ENCODE results near the gene RPTN.
"Not testable (repeated sequence)": the region's sequence is repeated elsewhere in the genome, so short reads cannot be mapped to it uniquely, and the experiment has no call there.

Gene RPTN

DNA sequence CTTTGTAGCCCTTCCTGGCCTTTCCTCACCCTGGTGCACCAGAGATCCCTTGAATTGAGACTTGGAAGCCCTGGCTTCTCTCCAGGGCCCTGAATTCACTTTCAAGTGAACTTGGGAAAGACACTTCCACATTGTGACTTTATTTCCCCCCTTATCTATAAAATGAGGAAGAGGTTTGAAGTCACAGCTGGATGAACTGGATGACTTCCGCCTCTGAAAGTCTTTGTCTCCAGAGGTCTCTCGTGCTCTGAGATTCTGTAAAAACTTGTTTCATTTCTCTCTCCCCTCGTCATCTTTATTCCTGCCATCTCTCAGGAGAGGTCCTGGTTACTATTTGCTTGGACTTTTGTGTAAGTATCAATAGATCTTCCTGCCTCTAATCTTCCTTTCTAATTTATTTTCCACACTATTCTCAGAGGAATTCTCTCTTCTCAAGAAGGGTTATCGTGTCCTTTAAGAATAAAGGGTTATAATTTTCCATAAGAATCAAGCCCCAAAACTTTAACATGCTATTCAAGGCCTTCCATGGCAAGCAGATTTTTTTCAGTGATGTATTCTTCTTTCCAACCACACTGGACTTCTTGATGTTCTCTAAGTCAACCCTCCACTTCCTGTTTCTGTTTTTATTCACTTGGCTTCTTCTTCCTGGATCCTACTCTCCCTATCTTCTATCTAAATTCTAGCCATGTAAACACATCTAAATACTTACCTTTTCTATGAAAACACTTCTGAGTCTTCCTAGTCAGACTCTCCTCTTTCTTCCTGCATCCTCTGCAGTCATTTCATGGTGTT, 6.5 kb upstream of the RPTN start:
- no peak for DNase-seq (ENCODE audit: low read depth in 2 of 2)

DNA sequence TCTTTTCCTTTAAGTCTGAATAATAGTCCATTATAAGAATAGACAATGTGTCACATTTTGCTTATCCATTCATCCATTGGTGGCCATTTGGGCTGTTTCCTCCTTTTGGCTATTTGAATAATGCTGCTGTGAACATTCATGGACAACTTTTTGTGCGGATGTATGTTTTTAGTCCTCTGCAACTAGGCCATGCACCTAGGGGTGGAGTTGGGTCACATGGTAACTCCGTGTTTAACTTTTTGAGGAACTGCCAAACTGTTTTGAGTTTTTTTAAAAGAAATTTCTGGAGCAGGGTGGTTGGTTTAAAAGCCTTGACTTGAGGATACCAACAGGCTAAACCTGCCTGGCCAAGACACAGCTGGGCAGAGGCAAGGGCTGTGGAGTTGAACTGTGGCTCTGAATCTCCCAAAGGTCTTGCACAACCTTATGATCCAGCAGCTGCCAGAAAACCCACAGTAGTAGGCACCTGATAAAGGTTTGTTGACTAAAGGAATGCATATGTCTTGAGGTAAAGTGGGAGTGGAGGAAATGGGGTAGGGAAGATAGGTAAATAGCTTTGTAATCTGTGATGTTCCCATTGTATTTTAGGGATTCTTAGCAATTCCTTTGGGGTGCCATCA, 5.6 kb upstream of the RPTN start:
- no peak for DNase-seq (ENCODE audit: low read depth in 2 of 2)

DNA sequence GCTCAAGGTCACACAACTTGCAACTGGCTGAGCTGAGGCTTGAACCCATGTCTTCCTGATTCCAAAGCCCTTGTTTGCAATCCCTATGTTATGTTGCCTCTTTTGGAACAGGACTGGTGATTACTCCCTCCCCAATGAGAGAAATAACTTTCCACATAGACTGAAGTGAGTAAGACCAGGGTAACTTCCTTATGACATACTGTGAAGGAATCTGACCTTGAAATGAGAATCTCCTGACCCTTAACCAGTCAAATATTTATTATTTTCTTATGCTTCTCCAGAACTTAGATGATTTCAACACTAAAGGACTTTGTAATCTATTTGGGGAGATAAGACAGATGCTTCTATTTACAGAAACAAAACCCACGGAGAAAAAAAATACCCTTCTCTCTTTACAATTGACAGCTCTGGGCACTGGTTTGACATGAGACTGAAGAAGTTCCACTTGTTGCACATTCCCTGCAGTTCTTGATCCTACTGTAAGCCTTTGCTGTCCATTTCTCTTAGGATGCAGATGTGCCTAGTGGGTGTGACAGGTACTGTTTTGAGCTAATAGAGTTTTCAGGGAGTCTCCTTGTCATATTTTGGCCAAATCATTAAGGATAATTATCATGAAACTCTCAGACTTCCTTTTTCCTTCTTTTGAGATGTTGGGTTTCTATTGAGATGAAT, 3.9 kb upstream of the RPTN start:
- DNase-seq (ENCODE audit: low read depth in 2 of 2): no peak

GRCh38 chr1:152160576-152160975, 1.5 kb upstream of the RPTN start:
- DNase-seq (ENCODE audit: low read depth in 2 of 2): no peak

DNA sequence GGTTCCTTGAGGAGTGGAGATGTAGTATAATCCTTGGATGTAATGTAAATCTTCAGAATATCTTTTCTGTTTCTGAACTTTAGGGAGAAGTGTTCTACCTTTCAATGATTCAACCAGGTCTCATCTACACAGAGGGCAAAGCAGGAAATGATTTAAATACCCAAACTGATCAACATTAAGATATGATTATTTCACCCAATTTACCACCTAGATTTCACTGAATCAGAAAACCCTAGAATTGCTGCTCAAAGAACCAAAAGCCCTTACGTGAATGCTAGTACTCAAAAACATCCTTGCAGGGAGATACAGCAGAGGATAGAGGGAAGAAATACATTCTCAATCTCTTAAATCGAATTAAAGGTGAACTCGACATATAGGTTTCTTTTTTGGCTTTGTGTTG, 5.0 kb downstream of the RPTN start:
- DNase-seq (ENCODE audit: low read depth in 2 of 2): no peak

- DNase-seq (ENCODE audit: low read depth in 2 of 2): no peak
Observed at GRCh38 chr1:152151646-152152045, 7.4 kb downstream of the RPTN start.

GRCh38 chr1:152148981-152149380, 10.0 kb downstream of the RPTN start:
- no peak for DNase-seq (ENCODE audit: low read depth in 2 of 2)

DNA sequence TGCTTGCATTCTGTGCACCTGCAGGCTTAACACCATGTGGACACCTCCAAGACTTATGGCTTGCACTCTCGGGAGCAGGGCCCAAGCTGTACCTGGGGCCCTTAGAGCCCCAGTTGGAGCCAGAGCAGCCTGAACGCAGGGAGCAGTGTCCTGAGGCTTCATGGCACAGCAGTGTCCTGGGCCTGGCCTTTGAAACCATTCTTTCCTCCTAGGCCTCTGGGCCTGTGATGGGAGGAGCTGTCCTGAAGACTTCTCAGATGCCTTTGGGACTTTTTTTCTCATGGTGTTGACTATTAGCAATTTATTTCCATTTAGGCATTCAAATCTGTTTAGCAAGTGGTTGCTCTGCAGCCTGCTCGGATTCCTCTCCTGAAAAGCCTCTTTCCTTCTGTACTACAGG, 11.0 kb downstream of the RPTN start:
- no peak for DNase-seq (ENCODE audit: low read depth in 2 of 2)

DNA sequence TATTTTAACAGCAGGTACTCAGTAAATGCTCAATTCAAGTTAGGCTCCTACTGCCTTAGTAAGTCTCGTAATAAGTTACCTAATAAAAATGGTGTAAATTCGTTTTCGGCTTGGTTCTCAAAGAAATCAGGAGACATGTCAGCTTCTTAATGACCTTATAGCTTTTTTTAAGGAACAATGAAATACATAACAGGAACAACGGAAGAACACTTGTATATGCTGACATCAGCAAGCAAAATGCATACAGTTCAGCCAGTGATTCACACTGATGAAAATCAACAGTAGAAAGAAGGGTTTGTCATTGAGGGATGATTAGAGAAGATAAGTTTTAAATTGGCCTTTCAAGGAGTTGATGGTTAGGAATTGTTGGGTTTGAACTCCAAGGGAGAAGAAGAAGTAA, 13.3 kb downstream of the RPTN start:
- DNase-seq (ENCODE audit: low read depth in 2 of 2): no peak

- not testable (repeated sequence) for DNase-seq (ENCODE audit: low read depth in 2 of 2)
Observed at GRCh38 chr1:152144674-152145183, 14.3 kb downstream of the RPTN start.

GRCh38 chr1:152143150-152143887, 15.7 kb downstream of the RPTN start:
- DNase-seq (ENCODE audit: low read depth in 2 of 2): peak in 1 of 2 experiments; percentile 17

- peak in 1 of 2 experiments; percentile 16 for DNase-seq (ENCODE audit: low read depth in 2 of 2)
Observed at GRCh38 chr1:152141971-152142584, 16.9 kb downstream of the RPTN start.

- no peak for DNase-seq (ENCODE audit: low read depth in 2 of 2)
Observed at GRCh38 chr1:152137215-152137614, 21.8 kb downstream of the RPTN start.

DNA sequence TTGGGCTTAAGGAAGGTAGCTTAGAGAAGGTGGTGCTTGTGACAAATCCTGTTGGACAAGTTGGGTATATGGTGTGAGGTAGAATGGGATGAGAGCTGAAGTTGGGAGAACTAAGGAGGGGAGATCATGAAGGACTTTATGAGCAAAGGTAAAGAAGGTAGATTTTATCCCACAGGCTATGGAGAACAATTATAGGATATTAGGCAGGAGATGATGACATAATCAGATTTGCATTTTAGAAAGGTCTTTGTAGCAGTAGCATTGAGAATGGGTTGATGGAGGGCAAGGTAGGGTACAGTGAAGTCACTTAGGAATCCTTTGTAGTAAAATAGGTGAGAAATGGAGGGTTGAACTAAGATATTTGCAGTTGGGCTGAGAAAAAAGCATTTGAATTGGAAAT, 28.8 kb downstream of the RPTN start:
- no peak for DNase-seq (ENCODE audit: low read depth in 2 of 2)

GRCh38 chr1:152127673-152128072, 31.4 kb downstream of the RPTN start:
- no peak for DNase-seq (ENCODE audit: low read depth in 2 of 2)

DNA sequence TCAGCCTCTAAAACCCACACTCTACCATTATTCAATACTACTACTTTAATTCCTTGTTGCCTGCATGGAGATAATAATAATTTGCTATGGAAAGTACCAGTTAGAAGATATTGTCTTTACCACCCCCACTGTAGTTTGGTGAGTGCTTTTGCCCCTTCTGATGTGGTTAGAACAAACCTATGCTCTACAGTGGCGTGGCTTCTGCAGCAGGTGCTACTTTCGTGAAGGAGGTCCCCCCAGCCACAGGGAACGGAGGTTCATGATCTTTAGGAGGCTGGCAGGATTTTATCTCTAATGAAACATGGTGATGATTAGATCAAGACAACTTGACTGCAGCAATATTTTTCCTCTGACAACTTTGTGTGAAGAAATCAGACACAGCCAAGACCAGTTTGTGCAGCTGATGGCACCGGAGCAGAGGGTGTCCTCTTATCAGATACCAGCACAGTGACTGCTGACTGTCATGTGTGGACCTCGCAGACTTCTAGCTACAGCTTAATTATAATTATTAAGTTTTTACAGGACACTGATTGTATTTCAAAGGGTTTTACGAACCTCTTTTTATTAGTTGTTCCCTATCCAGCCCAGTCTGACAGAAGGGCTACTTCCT, 33.1 kb downstream of the RPTN start:
- no peak for DNase-seq (ENCODE audit: low read depth in 2 of 2)

- DNase-seq (ENCODE audit: low read depth in 2 of 2): no peak
Observed at GRCh38 chr1:152118915-152119314, 40.1 kb downstream of the RPTN start.

- no peak for DNase-seq (ENCODE audit: low read depth in 2 of 2)
Observed at GRCh38 chr1:152115344-152115743, 43.7 kb downstream of the RPTN start, which contains the start of gene TCHH. TCHH (minus strand) TSS chr1:152115444; CDS start chr1:152114080, 1,364 bp downstream.

GRCh38 chr1:152112885-152113432, 46.1 kb downstream of the RPTN start:
- no peak for DNase-seq (ENCODE audit: low read depth in 2 of 2)

DNA sequence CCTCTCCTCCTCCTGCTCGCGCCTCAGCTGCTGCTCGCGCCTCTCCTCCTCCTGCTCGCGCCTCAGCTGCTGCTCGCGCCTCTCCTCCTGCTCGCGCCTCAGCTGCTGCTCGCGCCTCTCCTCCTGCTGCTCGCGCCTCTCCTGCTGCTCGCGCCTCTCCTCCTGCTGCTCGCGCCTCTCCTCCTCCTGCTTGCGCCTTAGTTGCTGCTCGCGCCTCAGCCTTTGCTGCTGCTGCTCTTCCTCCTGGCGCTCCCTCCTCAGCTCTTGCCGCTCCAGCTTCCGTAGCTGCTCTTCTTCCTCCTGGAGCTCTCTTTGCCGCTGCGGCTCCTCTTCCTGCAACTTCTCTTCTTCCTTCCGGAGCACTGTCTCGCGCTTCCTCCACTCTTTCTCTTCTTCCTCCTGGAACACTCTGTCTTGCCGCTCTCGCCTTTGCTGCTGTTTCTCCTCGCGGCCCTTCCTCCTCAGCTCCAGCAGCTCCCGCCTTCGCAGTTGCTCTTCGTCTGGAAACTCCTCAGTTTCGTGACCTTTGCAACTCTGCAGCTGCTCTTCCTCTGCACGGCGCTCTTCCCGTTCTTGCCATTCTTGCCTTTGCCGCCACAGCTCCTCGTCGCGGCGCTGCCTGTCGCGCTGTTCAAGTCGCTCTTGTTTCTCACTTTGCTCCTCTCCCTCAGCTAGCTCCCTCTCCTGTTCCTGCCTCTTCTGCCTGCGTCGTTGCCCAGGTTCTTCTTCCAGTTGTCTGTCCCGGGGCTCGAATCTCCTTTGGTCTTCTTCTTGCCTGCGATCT, 46.7 kb downstream of the RPTN start:
- DNase-seq (ENCODE audit: low read depth in 2 of 2): no peak
